Brain pericyte (primary cell): ENCODE data around the gene NUDT11.
"Not testable (repeated sequence)": the region's sequence is repeated elsewhere in the genome, so short reads cannot be mapped to it uniquely, and the experiment has no call there.

Source experiments
- DNase-seq: peaks from one replicate; pipeline ENCODE4 v3.0.0-alpha.2; 2012; ENCODE audit warnings: low read depth, low spot score

NUDT11 gene

DNA sequence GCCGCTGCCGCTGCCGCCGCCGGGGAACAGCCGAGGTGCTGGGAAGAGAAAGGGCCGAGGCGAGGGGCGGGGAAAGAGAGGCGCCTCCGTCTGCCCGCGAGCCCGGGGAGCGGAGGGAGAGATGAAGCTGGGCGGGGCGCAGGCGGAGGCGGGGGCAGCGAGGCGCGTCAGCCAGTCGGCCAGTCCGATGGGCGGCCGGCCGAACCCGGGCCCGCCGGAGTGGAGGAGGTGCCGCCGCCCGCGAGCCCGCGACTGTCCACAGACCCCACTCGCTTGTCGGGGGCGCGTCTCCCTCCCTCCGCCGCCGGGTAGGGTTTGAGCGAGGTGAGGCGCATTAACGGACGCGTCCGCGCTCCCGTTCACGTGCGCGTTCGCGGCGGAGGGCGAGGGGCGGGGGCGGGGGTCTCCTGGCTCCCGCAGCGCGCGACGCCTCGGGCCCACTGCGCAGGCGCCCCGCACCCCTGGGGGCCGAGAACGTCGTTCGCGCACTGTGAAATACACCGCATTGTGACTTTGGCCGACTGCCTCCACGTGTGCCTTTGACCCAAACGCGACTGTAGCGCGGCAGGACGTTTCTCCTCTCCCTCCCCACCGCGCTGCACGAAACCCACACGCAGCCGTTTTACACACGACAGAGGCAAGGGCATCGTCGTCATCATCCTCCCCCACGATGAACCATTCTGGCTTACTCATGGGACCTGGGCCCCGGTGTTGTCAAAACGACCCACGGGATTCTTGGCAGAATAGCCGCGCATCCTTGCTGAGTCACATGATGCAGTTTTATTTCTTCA lies at the start of gene NUDT11:
Gene NUDT11, minus strand, starts transcription at position 92 of the 791 bp plus-strand sequence. CDS start 148 bp downstream, outside the sequence.
- DNase-seq: no peak

GRCh38 chrX:51520393-51520792 lies 24.0 kb upstream of the NUDT11 start:
- no peak for DNase-seq

DNA sequence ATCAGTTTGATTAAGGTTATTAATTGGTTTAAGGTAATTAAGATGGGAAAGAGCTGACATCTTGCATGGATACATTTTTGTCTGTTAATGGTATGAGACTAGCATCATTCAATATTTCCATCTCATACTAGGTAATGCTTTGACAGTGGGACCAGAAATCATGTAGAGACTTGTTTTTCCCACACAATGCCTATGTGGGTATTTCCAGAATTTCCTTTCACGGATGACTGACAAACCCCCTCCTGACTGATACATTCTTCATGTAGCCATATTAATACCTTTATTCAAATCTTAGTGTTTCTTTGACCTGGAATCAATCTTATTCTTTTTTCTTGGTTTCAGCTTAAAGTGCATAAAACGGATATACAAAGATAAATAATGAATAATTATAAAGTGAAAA lies 22.7 kb upstream of the NUDT11 start:
- DNase-seq: not testable (repeated sequence)

GRCh38 chrX:51507551-51507950 lies 11.2 kb upstream of the NUDT11 start:
- DNase-seq: no peak

- not testable (repeated sequence) for DNase-seq
Observed at GRCh38 chrX:51495701-51496488, 497 bp downstream of the NUDT11 start.

GRCh38 chrX:51494409-51494808 lies 2.0 kb downstream of the NUDT11 start:
- DNase-seq: no peak

DNA sequence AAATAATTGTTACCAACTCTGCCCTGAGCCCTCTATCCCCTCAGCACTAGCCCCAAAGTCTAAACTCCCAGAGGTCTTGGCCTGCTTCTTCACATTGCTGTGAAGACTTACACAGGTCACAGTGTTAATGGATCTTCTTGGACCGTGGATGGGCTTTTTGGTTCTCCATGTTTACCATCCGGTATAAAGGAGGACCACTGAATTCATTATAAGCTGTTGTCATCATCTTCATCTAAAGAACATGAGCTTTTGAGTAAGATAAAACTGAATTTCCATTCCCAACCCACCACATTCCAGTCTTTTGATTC lies 8.5 kb downstream of the NUDT11 start:
- no peak for DNase-seq

GRCh38 chrX:51484616-51485015 lies 11.8 kb downstream of the NUDT11 start:
- no peak for DNase-seq

DNA sequence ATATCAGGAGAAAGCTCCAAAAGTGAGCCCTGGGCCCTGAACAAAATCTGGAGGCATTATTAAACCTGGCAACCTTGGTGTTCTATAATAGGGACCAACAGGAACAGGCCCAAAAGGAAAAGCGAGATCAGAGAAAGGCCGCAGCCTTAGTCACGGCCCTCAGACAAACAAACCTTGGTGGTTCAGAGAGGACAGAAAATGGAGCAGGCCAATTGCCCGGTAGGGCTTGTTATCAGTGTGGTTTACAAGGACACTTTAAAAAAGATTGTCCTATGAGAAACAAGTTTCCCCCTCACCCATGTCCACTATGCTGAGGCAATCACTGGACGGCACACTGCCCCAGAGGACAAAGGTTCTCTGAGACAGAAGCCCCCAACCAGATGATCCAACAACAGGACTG lies 14.0 kb downstream of the NUDT11 start:
- not testable (repeated sequence) for DNase-seq

DNA sequence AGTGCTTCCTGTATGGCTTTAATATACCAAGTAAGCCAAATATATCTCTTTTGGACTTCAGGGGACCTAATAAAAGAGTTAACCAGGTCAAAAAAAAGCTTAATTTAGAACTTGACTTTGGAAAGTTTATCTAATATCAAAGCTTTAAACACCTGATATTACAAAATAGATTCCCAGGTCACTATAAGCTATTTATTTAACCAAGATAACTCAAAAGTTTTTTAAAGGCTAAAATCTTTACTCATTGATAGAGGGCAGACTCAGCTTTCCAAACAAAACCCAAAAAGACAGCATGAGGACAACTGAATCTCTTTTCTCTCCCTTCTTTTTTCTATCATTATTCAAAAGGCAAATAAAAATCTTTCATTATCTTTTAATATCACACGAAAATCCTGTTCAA lies 19.5 kb downstream of the NUDT11 start:
- no peak for DNase-seq

DNA sequence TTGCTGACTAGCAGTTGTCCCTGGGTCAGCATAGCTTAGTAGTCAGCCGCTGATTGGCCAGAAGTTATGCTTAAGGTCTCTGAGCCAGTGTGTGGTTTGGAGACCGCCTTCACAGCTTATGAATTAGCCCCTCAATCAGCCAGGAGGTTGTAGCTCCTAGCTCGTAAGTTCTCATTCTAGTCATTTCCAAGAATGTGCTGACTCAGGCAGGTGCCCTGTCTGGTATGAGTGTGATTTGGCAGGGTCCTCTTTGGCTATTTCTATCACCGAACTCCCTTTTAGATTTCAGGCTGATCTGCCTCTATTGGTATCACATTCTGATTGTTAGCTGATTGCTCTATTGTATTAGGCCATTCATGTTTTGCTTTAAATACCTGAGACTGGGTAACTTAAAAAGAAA lies 33.1 kb downstream of the NUDT11 start:
- no peak for DNase-seq

GRCh38 chrX:51461053-51462044 lies 35.0 kb downstream of the NUDT11 start:
- no peak for DNase-seq

DNA sequence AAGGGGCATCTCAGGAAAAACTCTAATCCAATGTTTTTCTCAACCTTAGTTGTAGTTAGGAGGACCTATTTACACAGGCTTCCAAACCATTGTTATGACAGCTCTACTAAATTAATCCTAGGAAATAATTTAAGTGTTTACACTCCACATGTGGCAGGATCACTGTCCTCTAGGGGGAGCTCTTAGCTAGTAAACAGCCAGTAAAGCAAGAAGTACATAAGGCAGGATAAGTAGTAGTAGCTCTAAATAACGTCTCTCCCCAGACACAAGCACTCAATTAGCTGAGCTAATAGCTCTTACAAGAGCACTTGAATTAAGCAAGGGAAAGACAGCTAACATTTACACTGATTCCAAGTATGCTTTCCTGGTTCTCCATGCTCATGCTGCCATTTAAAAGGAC lies 37.3 kb downstream of the NUDT11 start:
- no peak for DNase-seq

DNA sequence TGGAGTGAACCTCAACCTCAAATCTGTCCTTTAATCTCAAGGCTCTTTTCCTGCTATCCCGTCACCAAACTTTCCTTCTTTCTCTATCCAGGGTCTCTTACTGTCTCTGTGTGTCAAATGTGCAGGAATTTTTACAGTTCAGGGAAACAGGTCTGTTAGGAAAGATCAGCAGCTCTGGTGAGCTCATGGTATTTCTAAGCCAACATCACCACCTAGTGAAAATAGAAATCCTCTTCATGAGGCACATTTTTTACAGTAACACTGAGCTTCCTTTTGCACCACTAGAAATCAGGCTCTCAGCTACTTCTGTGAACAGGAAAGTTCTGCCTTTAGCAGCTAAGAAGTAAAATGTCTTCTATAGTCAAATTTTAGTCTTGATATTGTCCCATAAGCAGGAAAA lies 39.6 kb downstream of the NUDT11 start:
- no peak for DNase-seq

DNA sequence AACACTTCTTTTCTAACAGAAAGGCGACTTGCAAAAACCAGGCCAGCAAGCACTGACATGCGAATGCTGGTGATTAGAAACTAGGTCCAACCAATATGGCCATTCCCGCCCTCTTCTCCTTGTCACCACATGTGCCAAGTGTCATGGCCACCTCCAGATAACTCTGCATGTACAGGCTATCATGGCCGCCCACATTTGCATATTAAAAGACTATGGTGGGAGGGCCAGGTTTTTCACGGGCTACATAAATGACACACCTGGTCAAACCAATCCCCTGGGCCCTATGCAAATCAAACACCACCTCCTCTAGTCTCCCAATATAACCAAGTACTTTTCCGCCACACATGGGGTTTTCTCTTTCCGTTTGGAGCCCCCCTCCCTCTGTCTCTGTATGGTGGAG lies 40.1 kb downstream of the NUDT11 start:
- no peak for DNase-seq

GRCh38 chrX:51440365-51440764 lies 56.0 kb downstream of the NUDT11 start:
- DNase-seq: no peak
